ENCODE measurements around the gene GNB5. TPM values are rescaled to one million over a fixed set of nuclear protein-coding genes. Genes with fewer than 3 reads are reported as not detected.

Gene GNB5
- total RNA-seq, 2 experiments from 2014 or later: 11.8 to 19.6 TPM

DNA sequence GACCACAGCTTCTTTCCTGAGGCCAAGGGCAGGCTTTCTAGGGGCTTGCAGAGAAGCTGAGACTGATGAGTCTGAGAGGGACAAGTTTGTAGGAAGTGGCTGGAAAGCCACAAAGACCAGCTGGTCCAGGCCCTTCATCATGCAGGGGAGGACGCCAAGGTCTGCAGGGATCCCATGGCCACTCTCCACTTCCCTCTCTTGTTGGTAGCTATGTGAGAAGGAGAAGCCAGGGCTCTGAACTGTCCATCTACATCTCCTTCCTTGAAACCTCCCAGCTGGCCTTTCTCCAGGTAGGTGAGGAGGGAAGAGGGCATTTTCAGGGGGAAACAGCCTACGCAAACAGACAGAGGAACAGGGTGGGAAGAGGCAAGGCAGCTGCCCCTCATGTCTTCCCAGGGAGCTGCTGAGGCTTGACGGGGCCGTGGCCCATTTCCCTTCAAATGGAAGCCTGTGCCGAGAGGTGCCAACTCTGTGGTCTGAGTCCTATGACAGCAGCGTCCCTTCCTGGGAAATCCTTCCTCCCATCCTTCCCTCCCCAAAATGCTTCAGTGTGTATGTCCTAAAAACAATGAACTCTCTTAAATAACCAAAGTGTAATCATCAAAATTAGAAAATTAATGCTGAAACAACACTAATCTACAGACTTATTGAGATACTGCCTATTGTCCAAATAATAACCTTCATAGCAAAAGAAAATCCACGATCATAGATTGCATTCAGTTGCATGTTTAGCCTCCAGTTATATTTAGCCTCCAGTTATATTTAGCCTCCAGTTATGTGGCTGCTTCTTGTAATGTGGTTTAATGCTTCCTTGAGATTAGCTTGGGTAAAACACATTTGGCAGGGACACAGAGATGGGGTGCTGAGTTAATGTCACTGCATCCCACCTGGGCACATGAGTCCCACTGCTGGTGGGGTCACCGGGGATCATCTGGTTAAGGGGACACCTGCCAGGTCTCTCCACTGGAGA lies 36.0 kb downstream of the GNB5 start:
- no peaks in the 10 kb centered on the region for H3K4me1 Mint-ChIP-seq
- no peak overlapping the region for H3K27ac Mint-ChIP-seq
- no peak for ATAC-seq
- ChIA-PET CTCF (interaction anchor here (0.7 to 1.5 kb wide), 4 partner anchors 16 to 1733 kb away, joined by 3 to 4 read pairs (median 3); no protein-coding TSS in a partner anchor), POLR2A (no interaction called here)
- DNase-seq: no peak
- no peaks in the 10 kb centered on the region for H3K27me3 Mint-ChIP-seq
- no peaks in the 10 kb centered on the region for H3K9me3 Mint-ChIP-seq (ENCODE audit: low read depth)
- no peak overlapping the region for H3K4me3 Mint-ChIP-seq
- intact Hi-C loops (cut with DNase I, micrococcal nuclease): no loop called here
- H3K36me3 Mint-ChIP-seq (ENCODE audit: low read depth): peaks cover 5% of the 10 kb centered on the region

DNA sequence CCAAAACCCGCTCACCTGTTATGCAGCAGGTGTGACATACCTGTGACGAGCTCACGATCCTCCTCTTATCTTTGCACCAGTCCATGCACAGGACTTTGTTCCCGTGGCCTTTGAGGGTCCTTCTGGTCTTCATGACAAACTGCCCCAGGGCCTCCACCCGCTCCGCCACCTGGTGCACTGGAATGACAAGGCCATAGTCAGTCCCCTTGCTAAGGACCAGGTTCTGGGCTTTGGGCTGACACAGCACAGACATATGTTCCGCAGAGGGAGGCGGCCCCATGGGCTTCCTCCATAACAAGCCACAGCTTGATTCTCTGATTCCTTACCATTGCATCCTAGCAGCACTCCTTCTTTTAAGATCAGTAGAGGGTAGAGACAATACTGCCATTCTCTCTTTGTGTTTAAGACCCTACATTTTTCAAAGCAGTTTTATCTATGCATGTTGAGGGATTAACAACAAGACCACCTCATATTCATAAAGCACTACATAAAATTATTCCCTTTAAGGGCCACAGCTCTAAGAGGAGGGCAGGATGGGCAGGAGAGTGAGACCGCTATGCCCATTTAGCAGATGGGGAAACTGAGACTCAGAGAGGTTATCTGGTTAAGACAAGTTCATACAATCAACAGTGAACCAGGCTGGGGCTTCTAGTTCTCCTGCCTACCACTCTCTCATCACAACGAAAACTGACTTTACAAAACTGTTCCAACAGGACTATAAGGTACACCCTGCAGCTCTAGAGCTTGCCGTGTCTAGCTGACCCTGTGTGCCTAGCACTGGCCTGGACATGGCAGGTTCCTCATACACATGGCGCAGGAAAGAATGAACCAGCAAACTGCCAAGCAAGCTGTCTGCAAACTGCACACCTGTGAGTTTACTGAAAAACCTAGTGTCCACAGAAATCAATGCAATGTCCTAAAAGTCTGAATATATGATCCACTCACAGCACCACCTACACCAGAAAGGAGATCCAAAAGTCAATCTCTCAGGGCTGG lies 37.0 kb downstream of the GNB5 start:
- Mint-ChIP-seq H3K36me3 (ENCODE audit: low read depth) (peaks cover 5% of the 10 kb centered on the region), H3K27ac (no peak overlapping the region), H3K4me1 (no peaks in the 10 kb centered on the region), H3K9me3 (ENCODE audit: low read depth) (no peaks in the 10 kb centered on the region), H3K4me3 (no peak overlapping the region), H3K27me3 (no peaks in the 10 kb centered on the region)
- ChIA-PET CTCF (interaction anchor here (0.7 to 1.6 kb wide), 6 partner anchors 15 to 1732 kb away, joined by 3 to 7 read pairs (median 4); no protein-coding TSS in a partner anchor), POLR2A (interaction anchor here (0.5 kb wide), 1 partner anchor 127 kb away, joined by 3 read pairs; no protein-coding TSS in a partner anchor)
- intact Hi-C loops (cut with DNase I, micrococcal nuclease): no loop called here
- DNase-seq (no peak), ATAC-seq (no peak)

DNA sequence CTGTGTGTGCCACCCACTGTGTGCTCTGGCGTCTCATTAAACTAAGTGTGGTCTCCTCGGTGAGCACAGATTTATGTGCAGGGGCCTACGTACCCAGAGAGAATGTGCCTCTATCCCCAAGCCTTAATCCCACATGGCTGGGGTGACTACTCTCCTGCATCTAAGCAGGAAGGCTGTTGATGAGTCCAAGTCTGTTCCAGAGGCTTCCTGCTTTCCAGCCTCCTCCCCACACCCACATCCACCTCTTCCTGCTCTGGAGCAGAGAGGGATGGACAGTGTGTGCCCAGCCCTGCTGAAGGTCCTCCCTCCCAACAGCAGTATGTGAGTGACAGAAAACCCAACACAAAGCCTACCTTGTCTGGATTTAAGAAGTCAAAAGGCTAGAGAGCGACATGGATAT lies 39.8 kb downstream of the GNB5 start:
- Mint-ChIP-seq H3K4me1 (no peaks in the 10 kb centered on the region), H3K27ac (no peak overlapping the region), H3K36me3 (ENCODE audit: low read depth) (peaks cover 19% of the 10 kb centered on the region), H3K9me3 (ENCODE audit: low read depth) (no peaks in the 10 kb centered on the region), H3K4me3 (no peak overlapping the region), H3K27me3 (no peaks in the 10 kb centered on the region)
- ATAC-seq: no peak
- POLR2A ChIA-PET: no interaction called here
- intact Hi-C loops (cut with DNase I, micrococcal nuclease): no loop called here
- CTCF ChIA-PET: no interaction called here
- DNase-seq: no peak

DNA sequence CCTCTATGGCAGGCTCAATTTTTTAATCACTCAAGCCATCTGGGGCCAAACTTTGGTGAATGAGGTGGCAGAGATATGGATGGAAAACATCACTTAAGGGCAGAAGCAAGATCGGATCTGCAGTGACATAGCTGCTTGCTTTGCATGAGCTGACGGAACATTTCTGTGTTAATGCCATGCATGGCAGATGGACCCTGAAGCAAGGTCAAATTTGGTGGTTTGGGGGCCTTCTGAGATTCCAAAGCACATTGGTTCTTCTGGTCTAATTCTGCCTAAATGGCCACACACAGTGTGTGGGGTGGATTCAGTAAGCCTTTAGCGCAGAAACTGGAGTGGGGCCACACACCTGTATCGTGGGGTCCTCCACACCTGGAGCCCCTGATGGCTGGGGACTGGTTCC lies 40.3 kb downstream of the GNB5 start:
- ChIA-PET POLR2A (no interaction called here), CTCF (no interaction called here)
- Mint-ChIP-seq H3K27ac (no peak overlapping the region), H3K4me1 (no peaks in the 10 kb centered on the region), H3K27me3 (no peaks in the 10 kb centered on the region), H3K9me3 (ENCODE audit: low read depth) (no peaks in the 10 kb centered on the region), H3K4me3 (no peak overlapping the region), H3K36me3 (ENCODE audit: low read depth) (peaks cover 20% of the 10 kb centered on the region)
- no peak for DNase-seq
- intact Hi-C loops (cut with DNase I, micrococcal nuclease): no loop called here
- ATAC-seq: no peak

DNA sequence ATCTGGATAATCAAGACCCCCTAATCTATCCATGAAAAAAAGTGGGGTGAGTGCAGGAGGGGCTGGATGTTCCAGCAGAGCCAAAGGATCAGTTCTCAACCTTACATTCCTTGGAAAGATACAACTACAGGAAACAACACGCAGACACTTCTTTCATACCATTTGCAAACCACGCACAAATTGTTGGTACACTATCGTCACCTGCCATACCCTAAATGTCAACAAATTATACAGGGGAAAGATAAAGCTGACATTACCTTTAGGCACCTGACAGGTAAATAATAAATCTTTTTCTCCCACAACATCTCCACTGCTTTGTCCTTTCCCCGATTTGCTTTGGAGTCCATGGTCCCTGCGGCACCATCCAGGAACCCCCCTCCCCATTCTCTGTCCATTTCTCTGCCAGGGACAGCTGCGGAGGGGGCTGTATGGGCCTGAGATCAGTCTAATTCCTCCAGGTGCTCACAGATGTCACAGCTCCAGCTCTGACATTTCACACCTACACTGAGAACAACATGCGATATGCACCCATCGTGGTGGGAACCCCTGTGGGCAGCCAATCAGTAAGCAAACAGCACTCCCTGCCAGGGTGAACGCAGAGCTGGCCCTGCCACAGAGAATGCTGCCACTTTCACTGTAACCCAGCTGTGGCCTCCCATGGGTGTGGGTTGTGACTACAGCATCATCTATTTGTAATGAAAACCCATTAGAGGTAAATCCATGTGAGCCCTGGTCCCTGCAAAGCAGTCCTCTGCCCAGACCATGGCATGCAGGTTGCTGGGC lies 41.0 kb downstream of the GNB5 start:
- Mint-ChIP-seq H3K9me3 (ENCODE audit: low read depth) (no peaks in the 10 kb centered on the region), H3K27ac (no peak overlapping the region), H3K4me1 (no peaks in the 10 kb centered on the region), H3K36me3 (ENCODE audit: low read depth) (peaks cover 22% of the 10 kb centered on the region), H3K27me3 (no peaks in the 10 kb centered on the region), H3K4me3 (no peak overlapping the region)
- CTCF ChIA-PET: interaction anchor here (2.0 kb wide), 1 partner anchor 11 kb away, joined by 6 read pairs; no protein-coding TSS in a partner anchor
- DNase-seq: no peak
- no peak for ATAC-seq
- POLR2A ChIA-PET: no interaction called here
- intact Hi-C loops (cut with DNase I, micrococcal nuclease): no loop called here

DNA sequence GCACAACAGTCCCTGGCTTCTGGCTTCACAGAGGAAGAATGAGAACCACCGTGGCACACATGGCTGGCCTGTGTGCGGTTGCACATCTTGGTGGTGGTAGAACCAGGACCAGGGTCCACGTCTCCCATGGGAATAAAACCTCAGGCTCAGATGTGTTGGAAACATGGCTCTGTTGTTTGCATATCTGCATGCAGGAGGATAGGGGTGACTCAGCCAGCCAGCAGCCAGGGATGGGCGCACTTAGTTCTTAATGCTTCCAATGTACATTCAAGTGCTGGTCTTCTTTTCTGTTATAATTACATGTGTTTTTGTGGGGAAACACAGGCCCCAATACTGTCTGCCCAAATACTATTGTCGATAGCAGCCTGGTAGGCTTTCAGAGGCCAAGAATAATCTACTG lies 42.8 kb downstream of the GNB5 start:
- Mint-ChIP-seq H3K27me3 (no peaks in the 10 kb centered on the region), H3K4me3 (no peak overlapping the region), H3K4me1 (no peaks in the 10 kb centered on the region), H3K36me3 (ENCODE audit: low read depth) (peaks cover 28% of the 10 kb centered on the region), H3K27ac (no peak overlapping the region), H3K9me3 (ENCODE audit: low read depth) (no peaks in the 10 kb centered on the region)
- intact Hi-C loops (cut with DNase I, micrococcal nuclease): no loop called here
- ATAC-seq (no peak), DNase-seq (no peak)
- CTCF ChIA-PET: interaction anchor here (1.0 to 2.0 kb wide), 3 partner anchors 10 to 80 kb away, joined by 3 to 6 read pairs (median 3); no protein-coding TSS in a partner anchor
- POLR2A ChIA-PET: no interaction called here

DNA sequence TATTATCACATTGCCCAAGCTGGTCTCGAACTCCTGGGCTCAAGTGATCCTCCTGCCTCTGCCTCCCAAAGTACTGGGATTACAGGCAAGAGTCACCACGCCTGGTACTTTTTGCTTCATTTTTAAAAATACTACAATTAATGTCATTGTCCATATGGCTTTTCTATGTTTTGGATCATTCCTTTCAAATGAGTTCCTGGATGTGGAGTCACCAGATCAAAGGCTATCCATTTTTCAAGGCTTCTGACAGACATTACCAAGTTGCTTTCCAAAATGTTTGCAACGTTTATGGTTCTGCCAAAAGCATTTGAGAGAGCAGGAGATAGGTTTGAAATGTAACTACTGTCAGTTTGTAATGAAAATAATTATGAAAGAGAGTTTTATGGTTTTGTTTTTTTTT lies 44.4 kb downstream of the GNB5 start:
- POLR2A ChIA-PET: no interaction called here
- Mint-ChIP-seq H3K4me3 (no peak overlapping the region), H3K4me1 (no peaks in the 10 kb centered on the region), H3K36me3 (ENCODE audit: low read depth) (peaks cover 28% of the 10 kb centered on the region), H3K27me3 (no peaks in the 10 kb centered on the region), H3K9me3 (ENCODE audit: low read depth) (no peaks in the 10 kb centered on the region), H3K27ac (no peak overlapping the region)
- CTCF ChIA-PET: no interaction called here
- intact Hi-C loops (cut with DNase I, micrococcal nuclease): no loop called here
- DNase-seq (no peak), ATAC-seq (no peak)

DNA sequence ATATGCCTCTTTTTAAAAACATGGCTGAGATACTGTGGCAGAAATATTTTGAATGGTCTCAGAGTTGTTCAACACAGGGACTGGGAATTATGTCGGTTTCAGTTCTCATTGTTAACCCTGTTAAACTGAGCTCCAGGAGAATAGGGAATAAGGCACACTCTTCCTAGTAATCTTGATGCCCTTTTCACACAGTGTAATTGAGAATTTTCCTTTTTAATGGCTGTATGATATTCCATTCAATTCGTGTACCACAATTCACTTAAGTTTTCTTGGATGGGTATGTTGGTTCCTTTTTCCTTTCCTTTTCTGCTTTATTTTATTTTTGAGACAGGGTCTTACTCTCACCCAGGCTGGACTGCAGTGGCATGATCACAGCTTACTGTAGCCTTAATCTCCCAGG lies 44.9 kb downstream of the GNB5 start:
- no peak overlapping the region for H3K4me3 Mint-ChIP-seq
- POLR2A ChIA-PET: no interaction called here

DNA sequence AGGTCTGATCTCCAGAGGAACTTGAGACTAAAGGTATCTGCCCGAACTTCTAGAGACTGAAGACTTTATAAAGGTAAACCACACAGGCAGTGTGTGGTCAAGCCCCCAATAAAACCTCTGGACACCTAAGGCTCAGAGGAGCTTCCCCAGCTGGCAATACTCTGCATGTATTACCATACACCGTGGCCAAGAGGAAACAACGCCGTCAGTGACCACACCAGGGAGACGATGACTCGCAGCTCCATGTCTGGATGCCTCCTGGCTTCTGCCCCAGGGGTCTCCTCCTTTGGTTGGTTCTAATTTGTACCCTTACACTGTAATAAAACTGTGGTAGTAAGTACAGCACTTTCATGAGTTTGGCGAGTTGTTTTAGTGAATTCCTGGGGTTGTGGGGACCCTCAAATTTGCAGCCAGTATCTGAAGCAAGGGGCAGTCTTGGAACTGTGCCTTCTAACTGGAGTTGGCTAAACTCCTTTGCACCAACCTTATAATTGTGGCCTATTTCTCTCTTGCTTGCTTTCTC lies 46.5 kb downstream of the GNB5 start:
- no peak for ATAC-seq
- no peaks in the 10 kb centered on the region for H3K9me3 Mint-ChIP-seq (ENCODE audit: low read depth)
- H3K27me3 Mint-ChIP-seq: no peaks in the 10 kb centered on the region
- no peak overlapping the region for H3K27ac Mint-ChIP-seq
- DNase-seq: no peak
- H3K4me3 Mint-ChIP-seq: no peak overlapping the region
- ChIA-PET CTCF (interaction anchor here (1.0 to 1.2 kb wide), 2 partner anchors 20 to 63 kb away, joined by 3 read pairs; no protein-coding TSS in a partner anchor), POLR2A (interaction anchor here (0.7 kb wide), 1 partner anchor 104 kb away, joined by 3 read pairs; no protein-coding TSS in a partner anchor)
- H3K36me3 Mint-ChIP-seq (ENCODE audit: low read depth): peaks cover 24% of the 10 kb centered on the region
- intact Hi-C loops (cut with DNase I, micrococcal nuclease): no loop called here
- H3K4me1 Mint-ChIP-seq: no peaks in the 10 kb centered on the region

More for the DNA sequence above, 44.9 kb downstream of the GNB5 start:
- intact Hi-C loops (cut with DNase I, micrococcal nuclease): no loop called here
- DNase-seq (no peak), ATAC-seq (no peak)
- Mint-ChIP-seq H3K27ac (no peak overlapping the region), H3K9me3 (ENCODE audit: low read depth) (no peaks in the 10 kb centered on the region), H3K27me3 (no peaks in the 10 kb centered on the region), H3K4me1 (no peaks in the 10 kb centered on the region), H3K36me3 (ENCODE audit: low read depth) (peaks cover 28% of the 10 kb centered on the region)
- CTCF ChIA-PET: no interaction called here

DNA sequence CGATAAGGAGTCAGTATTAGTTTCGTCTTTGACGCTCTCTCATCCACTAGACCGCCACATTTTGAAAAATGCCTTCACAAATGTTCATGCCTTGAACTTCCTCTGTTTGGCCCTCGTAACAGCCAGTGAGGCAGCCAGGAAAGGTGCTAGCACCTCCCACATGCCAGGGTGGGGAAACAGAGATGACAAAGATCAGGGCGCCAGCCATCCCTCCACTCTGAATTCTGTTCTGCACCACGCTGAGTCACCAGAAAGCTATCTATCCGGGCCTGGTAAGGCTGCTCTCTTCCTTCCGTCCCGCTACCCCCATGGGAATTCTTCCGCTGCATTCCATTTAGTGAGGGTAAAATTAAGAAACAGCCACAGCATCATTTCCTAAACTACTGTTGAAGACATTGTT lies 47.3 kb downstream of the GNB5 start:
- no peak for DNase-seq
- Mint-ChIP-seq H3K9me3 (ENCODE audit: low read depth) (no peaks in the 10 kb centered on the region), H3K27me3 (no peaks in the 10 kb centered on the region), H3K36me3 (ENCODE audit: low read depth) (peaks cover 24% of the 10 kb centered on the region), H3K27ac (no peak overlapping the region), H3K4me1 (no peaks in the 10 kb centered on the region), H3K4me3 (no peak overlapping the region)
- CTCF ChIA-PET: interaction anchor here (1.7 to 2.7 kb wide), 2 partner anchors 10 to 21 kb away, joined by 4 to 7 read pairs; no protein-coding TSS in a partner anchor
- ATAC-seq: no peak
- POLR2A ChIA-PET: no interaction called here
- intact Hi-C loops (cut with DNase I, micrococcal nuclease): no loop called here

Measured in activated CD4-positive, alpha-beta T cell treated with anti-CD3 and anti-CD28 coated beads for 36 hours (primary cell).